ENCODE measurements around the gene GXYLT2.

GRCh38 chr3:72855001-72855400 lies 32.8 kb upstream of the GXYLT2 start:
- TF ChIP-seq ZNF331 (CRISPR knock-in tag; IDR thresholded peaks at IDR 0.05; ENCODE audit: low read depth), result no peak
- TF ChIP-seq CTCF (conservative IDR thresholded peaks at IDR 0.05; ENCODE audit: low read depth in 2 of 2), result no peak
- no peak for TF ChIP-seq POLR2AphosphoS5 (IDR thresholded peaks at IDR 0.05; ENCODE audit: low read depth)
- no peak for TF ChIP-seq JUNB (IDR thresholded peaks at IDR 0.05; ENCODE audit: unreplicated experiment)
- no peak for TF ChIP-seq EZH2phosphoT487 (IDR thresholded peaks at IDR 0.05; ENCODE audit: unreplicated experiment)
- TF ChIP-seq EZH2 (IDR thresholded peaks at IDR 0.05; ENCODE audit: low read depth, unreplicated experiment), result no peak
- TF ChIP-seq REST (IDR thresholded peaks at IDR 0.05; ENCODE audit: unreplicated experiment), result no peak
- TF ChIP-seq STAT1 (IDR thresholded peaks at IDR 0.05; ENCODE audit: unreplicated experiment), result no peak

Data from GM23338 (cell line).